Adrenal gland (tissue), 5 donors: ENCODE results near the gene TMA7.

Experiments
- CTCF ChIP-seq, 6 experiments: fragments of 450-650 bp in 4 of 6; fragments of 200-600 bp in 2 of 6; sonication (generic) in 1 of 6; IDR thresholded peaks; 1 replicate in 5 of 6; 2 replicates in 1 of 6; pipeline versions ENCODE4 v1.5.1 to v1.8.0; 2016 to 2021; ENCODE audit warnings: antibody characterized with exemption in 6 of 6, mild to moderate bottlenecking in 2 of 6, moderate library complexity in 1 of 6
- POLR2A ChIP-seq, 2 donors: fragments of 450-650 bp; IDR thresholded peaks; one replicate each; pipeline ENCODE4 v1.6.1; 2017; ENCODE audit warnings: antibody characterized with exemption in 2 of 2, mild to moderate bottlenecking in 2 of 2, moderate library complexity in 1 of 2
- donor health status: DM: no; HTN: no; CAD: no.

- TF ChIP-seq POLR2A (IDR thresholded peaks at IDR 0.05) (no peak), CTCF (IDR thresholded peaks at IDR 0.05) (no peak)
Observed at GRCh38 chr3:48402907-48403306, 37.1 kb upstream of the TMA7 start.
